C4-2B (cell line): ENCODE measurements around the gene USP14.
"Not testable (repeated sequence)": the region's sequence is repeated elsewhere in the genome, so short reads cannot be mapped to it uniquely, and the experiment has no call there.

ENCODE experiments used
- H3K27ac ChIP-seq: fragments of 450-650 bp; 2 replicates; pipeline ENCODE4 v1.5.1; 2017
- ZFX ChIP-seq: fragments of 450-650 bp; IDR thresholded peaks from 2 replicates; pipeline ENCODE4 v1.6.1; 2017
- TF ChIP-seq, protein P1 (sequence below): fragments of 450-650 bp; conservative IDR thresholded peaks from 2 replicates; pipeline ENCODE4 v1.5.1; 2017; ENCODE audit warnings: mild to moderate bottlenecking

Gene USP14

DNA sequence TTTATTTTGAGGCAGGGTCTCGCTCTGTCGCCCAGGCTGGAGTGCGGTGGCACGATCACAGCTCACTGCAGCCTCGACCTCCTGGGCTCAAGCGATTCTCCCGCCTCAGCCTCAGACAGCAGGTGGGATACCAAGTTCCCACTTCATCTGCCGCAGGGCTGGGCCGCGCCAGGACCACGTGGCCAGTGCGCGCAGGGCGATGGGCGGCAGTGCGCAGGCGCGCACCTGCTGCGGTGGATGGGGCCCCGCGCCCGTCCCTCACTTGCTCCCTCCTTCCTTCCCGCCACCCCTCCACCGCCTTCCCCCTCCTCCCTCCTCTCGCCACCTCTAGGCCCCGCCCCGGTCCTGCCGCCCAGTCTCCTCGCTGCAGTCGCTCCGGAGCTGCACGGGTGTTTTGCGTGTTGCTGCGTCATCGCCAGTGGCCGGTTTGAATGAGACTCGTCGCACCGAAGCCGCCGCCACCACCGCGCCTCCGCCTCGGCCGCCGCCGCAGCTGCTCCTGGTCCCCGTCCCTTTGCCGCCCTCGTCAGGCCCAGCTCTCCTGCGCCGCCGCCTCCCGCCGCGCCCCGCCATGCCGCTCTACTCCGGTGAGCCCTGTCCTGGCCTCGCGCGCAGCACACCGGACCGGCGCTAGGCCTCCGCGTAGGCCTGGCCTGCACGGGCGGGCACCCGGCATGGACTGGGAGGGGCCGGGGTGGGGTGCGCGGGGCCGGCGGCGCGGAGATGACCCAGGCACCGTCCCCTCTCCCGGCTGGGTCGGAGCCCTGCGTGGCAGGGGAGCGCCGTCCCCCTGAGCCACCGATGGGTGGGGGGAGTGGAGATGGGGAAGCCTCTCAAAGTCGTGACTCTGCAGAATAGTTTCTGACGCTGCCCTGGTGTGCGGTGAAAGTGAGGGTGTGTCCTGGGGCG lies at the start of gene USP14:
Gene USP14, plus strand, starts transcription at position 430 of the 909 bp plus-strand sequence. Its CDS starts 142 bp downstream, at position 572.
- TF ChIP-seq, protein P1, sequence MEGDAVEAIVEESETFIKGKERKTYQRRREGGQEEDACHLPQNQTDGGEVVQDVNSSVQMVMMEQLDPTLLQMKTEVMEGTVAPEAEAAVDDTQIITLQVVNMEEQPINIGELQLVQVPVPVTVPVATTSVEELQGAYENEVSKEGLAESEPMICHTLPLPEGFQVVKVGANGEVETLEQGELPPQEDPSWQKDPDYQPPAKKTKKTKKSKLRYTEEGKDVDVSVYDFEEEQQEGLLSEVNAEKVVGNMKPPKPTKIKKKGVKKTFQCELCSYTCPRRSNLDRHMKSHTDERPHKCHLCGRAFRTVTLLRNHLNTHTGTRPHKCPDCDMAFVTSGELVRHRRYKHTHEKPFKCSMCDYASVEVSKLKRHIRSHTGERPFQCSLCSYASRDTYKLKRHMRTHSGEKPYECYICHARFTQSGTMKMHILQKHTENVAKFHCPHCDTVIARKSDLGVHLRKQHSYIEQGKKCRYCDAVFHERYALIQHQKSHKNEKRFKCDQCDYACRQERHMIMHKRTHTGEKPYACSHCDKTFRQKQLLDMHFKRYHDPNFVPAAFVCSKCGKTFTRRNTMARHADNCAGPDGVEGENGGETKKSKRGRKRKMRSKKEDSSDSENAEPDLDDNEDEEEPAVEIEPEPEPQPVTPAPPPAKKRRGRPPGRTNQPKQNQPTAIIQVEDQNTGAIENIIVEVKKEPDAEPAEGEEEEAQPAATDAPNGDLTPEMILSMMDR: no peak; the same call in 1 of the 2 replicates
- TF ChIP-seq ZFX: peak; percentile 99
- H3K27ac ChIP-seq: peak within 1 kb of the TSS; percentile 99

DNA sequence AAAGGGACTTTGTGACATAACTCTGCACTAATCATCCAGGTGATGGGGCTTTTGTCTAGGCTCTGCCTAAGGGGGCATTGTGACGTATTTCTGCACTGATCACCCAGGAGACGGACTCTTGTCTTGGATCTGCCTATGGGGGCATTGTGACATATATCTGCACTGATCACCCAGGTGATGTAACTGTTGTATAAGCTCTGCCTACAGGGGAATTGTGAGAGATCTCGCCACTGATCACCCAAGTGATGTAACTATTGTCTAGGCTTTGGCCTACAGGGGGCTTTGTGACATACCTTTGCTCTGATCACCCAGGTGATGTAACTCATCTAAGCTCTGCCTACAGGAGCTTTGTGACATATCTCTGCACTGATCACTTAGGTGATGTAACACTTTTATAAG lies 49.7 kb upstream of the USP14 start:
- not testable (repeated sequence) for H3K27ac ChIP-seq

DNA sequence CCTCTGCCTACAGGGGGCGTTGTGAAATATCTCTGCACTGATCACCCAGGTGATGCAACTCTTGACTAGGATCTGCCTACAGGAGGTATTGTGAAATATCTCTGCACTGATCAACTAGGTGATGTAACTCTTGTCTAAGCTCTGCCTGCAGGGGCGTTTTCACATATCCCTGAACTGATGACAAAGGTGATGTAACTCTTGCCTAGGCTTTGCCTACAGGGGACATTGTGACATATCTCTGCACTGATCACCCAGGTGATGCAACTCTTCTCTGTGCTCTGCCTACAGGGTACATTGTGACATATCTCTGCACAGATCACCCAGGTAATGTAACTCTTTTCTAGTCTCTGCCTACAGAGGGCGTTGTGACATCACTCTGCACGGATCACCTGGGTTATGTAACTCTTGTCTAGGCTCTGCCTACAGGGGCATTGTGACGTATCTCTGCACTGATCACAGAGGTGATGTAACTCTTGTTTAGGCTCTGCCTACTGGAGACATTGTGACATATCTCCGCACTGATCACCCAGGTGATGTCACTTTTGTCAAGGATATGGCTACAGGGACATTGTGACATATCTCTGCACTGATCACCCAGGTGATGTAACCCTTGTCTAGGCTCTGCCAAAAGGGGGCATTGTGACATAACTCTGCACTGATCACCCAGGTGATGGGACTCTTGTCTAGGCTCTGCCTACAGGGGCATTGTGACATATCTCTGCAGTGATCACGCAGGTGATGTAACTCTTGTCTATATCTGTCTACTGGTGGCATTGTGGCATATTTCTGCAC lies 49.0 kb upstream of the USP14 start:
- H3K27ac ChIP-seq: peak overlapping the region; percentile 22
- TF ChIP-seq, protein P1: peak; percentile 61

DNA sequence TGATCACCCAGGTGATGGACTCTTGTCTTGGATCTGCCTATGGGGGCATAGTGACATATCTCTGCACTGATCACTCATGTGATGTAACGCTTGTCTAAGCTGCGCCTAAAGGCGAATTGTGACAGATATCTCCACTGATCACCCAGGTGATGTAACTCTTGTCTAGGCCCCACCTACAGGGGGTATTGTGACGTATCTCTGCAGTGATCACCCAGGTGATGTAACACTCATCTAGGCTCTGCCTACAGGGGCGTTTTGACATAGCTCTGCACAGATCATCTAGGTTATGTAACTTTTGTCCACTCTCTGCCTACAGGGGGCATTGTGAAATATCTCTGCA lies 48.5 kb upstream of the USP14 start:
- H3K27ac ChIP-seq: peak overlapping the region; percentile 22

DNA sequence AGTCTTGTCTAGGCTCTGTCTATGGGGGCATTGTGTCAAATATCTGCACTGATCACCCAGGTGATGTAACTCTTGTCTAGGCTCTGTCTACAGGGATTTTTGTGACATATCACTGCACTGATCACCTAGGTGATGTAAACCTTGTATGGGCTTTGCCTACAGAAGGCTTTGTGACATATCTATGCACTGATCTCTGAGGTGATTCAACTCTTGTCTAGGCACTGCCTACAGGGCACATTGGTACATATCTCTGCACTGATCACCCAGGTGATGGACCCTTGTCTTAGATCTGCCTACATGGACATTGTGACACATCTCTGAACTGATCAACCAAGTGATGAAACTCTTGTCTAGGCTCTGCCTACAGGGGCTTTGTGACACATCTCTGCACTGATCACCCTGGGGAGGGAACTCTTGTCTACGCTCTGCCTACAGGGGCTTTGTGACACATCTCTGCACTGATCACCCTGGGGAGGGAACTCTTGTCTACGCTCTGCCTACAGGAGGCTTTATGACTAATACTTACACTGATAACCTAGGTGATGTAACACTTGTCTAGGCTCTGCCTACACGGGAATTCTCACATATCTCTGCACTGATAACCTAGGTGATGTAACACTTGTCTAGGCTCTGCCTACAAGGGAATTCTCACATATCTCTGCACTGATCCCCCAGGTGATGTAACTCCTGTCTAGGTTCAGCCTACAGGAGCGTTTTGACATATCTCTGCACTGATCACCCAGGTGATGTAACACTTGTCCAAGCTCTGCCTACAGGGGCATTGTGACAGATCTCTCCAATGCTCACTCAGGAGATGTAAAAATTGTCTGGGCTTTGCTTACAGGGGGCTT lies 47.8 kb upstream of the USP14 start:
- H3K27ac ChIP-seq: not testable (repeated sequence)

DNA sequence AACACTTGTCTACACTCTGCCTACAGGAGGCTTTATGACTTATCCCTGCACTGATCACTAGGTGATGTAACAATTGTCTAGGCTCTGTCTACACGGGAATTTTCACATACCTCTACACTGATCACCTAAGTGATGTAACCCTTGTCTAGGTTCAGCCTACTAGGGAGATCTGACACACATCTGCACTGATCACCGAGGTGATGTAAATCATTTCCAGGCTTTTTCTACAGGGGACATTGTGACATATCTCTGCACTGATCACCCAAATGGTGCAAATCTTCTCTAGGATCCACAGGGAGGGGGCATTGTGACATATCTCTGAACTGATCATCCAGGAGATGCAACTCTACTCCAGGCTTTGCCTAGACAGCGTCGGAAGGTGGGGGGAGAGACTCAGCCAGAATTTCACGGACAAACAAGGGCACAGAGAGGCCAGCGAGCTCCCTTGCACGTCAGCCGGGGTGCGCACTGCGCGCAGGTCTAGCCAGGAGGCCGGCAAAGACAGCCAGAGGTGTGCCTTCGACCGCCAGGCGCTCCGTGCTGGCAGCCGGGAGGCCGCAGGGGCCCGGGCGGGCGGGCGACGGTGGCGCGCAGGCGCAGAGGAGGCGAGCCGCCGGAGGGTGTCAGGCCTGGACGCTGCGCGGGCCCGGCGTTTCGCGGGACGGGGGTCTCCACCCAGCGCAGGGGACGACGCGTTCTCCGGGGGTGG lies 46.9 kb upstream of the USP14 start:
- TF ChIP-seq, protein P1: peak; percentile 11; the same call in 1 of the 2 replicates
- no peak for TF ChIP-seq ZFX

DNA sequence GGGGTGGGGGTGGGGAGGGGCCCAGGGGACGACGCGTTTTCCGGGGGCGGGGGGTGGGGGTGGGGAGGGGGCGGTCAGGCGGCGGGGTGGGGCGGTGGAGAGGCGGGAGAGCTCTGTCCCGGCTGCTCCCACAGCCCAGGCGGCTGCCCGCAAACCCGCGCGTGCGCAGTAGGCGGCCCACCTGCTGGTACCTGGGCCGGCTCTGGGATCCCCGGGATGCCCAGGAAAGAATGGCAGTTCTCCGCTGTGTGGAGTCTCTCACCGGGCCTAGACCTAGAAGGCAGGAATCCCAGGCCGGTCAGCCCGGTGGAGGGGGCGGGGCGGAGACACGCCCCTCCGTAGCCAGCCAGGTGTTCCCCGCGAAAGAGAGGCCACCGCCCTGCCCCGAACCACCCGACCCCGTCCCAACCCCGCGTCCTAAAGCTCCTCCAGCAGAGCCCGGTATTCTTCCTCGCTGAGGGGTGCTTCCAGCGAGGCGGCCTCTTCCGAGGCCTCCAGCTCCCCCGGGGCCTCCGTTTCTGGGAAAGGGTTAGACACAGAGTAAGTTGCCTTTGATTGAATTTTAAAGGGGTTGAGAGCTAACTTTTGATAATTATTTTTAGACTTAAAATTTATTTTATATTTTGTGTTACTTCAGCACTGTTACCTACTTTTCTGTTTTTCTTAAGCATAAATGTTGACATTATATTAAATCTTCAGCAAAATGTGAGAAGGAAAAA lies 46.2 kb upstream of the USP14 start:
- H3K27ac ChIP-seq: peak overlapping the region; percentile 86

More for the DNA sequence above, 46.9 kb upstream of the USP14 start:
- peak overlapping the region; percentile 86 for H3K27ac ChIP-seq

DNA sequence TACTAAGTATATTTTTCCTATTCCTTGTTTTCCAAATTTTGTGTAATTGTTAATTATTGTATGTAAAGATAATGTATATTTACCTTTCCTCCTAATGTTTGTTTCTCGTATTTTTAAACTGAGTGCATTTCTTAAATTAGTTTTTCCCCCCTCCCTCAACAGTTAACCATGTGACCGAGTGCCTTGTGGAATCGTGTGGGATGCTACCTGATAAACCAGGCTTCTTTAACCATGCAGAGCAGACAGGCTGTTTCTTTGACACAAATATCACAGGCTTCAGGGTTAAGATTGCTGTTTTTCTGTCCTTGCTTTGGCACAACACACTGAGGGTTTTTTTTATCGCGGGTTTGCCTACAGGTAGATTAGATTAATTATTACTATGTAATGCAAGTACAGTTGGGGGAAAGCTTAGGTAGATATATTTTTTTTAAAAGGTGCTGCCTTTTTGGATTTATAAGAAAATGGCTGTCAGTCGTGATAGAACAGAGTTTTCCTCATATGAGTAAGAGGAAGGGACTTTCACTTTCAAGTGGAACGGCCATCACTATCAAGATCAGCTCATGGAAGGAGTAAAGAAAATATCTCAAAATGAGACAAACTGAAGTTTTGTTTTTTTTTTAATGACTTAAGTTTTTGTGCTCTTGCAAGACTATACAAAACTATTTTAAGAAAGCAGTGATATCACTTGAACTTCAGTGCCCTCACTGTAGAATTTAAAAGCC lies 37.7 kb upstream of the USP14 start:
- H3K27ac ChIP-seq: not testable (repeated sequence)

DNA sequence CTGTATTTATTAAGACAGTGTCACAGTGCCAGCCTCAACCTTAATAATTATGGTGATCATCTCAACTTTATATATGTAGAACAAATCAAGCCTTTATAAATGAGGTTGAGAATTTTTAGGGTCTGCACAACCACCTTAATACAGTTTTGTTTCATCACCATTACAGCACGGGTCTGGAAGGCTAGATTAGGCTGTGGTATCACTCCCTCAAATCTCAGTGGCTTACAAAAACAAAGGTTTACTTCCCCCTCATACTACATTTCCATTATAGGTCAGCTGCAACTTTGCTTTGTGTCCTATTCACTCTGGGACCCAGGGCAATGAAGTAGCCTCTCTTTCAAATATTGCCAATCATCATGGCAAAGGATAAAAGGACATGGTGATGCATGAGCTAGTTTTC lies 23.3 kb upstream of the USP14 start:
- H3K27ac ChIP-seq: no peak overlapping the region
- TF ChIP-seq, protein P1: no peak
- TF ChIP-seq ZFX: no peak
